ENCODE data around the gene BATF. TPM values are rescaled to one million over a fixed set of nuclear protein-coding genes. Genes with fewer than 3 reads are reported as not detected.

The BATF gene
- total RNA-seq, 4 donors from 2014 or later = 1.7 to 37.3 (median 4.4) TPM

DNA sequence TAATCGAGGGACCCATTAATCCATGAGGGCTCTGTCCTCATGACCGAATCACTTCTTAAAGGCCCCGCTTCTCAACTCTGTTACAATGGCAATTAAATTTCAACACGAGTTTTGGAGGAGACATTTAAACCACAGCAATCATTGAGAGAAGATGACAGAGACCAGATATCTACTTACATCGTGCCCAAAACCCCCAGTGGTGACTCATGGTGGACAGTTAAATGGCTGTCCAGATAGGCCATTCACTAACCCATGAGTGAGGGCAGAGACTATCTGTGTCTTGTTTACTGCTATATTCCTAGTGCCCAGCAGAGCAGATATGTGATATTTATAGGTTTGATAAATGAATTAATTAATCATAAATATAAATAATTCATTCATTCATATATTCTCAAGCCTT lies 36.2 kb downstream of the BATF start:
- no peak overlapping the region for H3K4me3 ChIP-seq
- H3K27me3 ChIP-seq = no peaks in the 10 kb centered on the region
- intact Hi-C loops (cut with DNase I) = no loop called here
- no peaks in the 10 kb centered on the region for H3K9me3 ChIP-seq
- TF ChIP-seq EP300 (IDR thresholded peaks at IDR 0.05) (no peak), CTCF (IDR thresholded peaks at IDR 0.05) (no peak), POLR2AphosphoS5 (IDR thresholded peaks at IDR 0.05) (no peak), POLR2A (IDR thresholded peaks at IDR 0.05; ENCODE audit: low read depth) (no peak)
- WGBS = 90% methylated on average over 5 of the region's 5 CpGs
- no peaks in the 10 kb centered on the region for H3K36me3 ChIP-seq
- no peak for DNase-seq (ENCODE audit: extremely low spot score)
- no peak overlapping the region for H3K27ac ChIP-seq (replicated peaks in 1 of 4)
- H3K4me1 ChIP-seq = peaks cover 6 to 18% (median 11%) of the 10 kb centered on the region in 4 donors

GRCh38 chr14:75559045-75559444 lies 36.8 kb downstream of the BATF start:
- H3K36me3 ChIP-seq = no peaks in the 10 kb centered on the region
- DNase-seq (ENCODE audit: extremely low spot score) = no peak
- intact Hi-C loops (cut with DNase I) = no loop called here

GRCh38 chr14:75559451-75560222 lies 37.4 kb downstream of the BATF start:
- peaks cover 6 to 11% (median 8%) of the 10 kb centered on the region in 4 donors for H3K4me1 ChIP-seq
- H3K27ac ChIP-seq (replicated peaks in 1 of 4) = no peak overlapping the region
- H3K4me3 ChIP-seq = no peak overlapping the region
- 95% methylated on average over 6 of the region's 6 CpGs for WGBS
- H3K9me3 ChIP-seq = no peaks in the 10 kb centered on the region
- no peaks in the 10 kb centered on the region for H3K27me3 ChIP-seq
- TF ChIP-seq EP300 (IDR thresholded peaks at IDR 0.05) (no peak), POLR2A (IDR thresholded peaks at IDR 0.05; ENCODE audit: low read depth) (no peak), CTCF (IDR thresholded peaks at IDR 0.05) (no peak), POLR2AphosphoS5 (IDR thresholded peaks at IDR 0.05) (no peak)
- intact Hi-C loops (cut with DNase I) = no loop called here
- no peak for DNase-seq (ENCODE audit: extremely low spot score)
- H3K36me3 ChIP-seq = no peaks in the 10 kb centered on the region

More at GRCh38 chr14:75559045-75559444, 36.8 kb downstream of the BATF start:
- 87% methylated on average over 6 of the region's 6 CpGs for WGBS
- Histone ChIP-seq H3K27me3 (no peaks in the 10 kb centered on the region), H3K4me1 (peaks cover 6 to 12% (median 10%) of the 10 kb centered on the region in 4 donors), H3K4me3 (no peak overlapping the region), H3K27ac (replicated peaks in 1 of 4) (no peak overlapping the region), H3K9me3 (no peaks in the 10 kb centered on the region)
- TF ChIP-seq POLR2AphosphoS5 (IDR thresholded peaks at IDR 0.05) = no peak
- no peak for TF ChIP-seq EP300 (IDR thresholded peaks at IDR 0.05)
- TF ChIP-seq CTCF (IDR thresholded peaks at IDR 0.05) = no peak
- no peak for TF ChIP-seq POLR2A (IDR thresholded peaks at IDR 0.05; ENCODE audit: low read depth)

GRCh38 chr14:75561013-75561432 lies 38.8 kb downstream of the BATF start:
- no peaks in the 10 kb centered on the region for H3K9me3 ChIP-seq
- WGBS = 6% methylated on average over 6 of the region's 6 CpGs
- TF ChIP-seq POLR2A (IDR thresholded peaks at IDR 0.05; ENCODE audit: low read depth) (no peak), CTCF (IDR thresholded peaks at IDR 0.05) (peak; percentile 52 to 80 (median 58))
- peaks cover 6 to 11% (median 8%) of the 10 kb centered on the region in 4 donors for H3K4me1 ChIP-seq
- H3K27me3 ChIP-seq = no peaks in the 10 kb centered on the region
- H3K27ac ChIP-seq (replicated peaks in 1 of 4) = no peak overlapping the region
- no peak overlapping the region for H3K4me3 ChIP-seq
- intact Hi-C loops (cut with DNase I) = no loop called here
- no peaks in the 10 kb centered on the region for H3K36me3 ChIP-seq
- no peak for DNase-seq (ENCODE audit: extremely low spot score)

All from esophagus muscularis mucosa (tissue), 4 donors.